Frontal cortex (tissue), 4 donors: ENCODE measurements around the gene GNE. TPM values are rescaled to one million over a fixed set of nuclear protein-coding genes. Genes with fewer than 3 reads are reported as not detected.
"Not testable (repeated sequence)": the region's sequence is repeated elsewhere in the genome, so short reads cannot be mapped to it uniquely, and the experiment has no call there.

ENCODE experiments used
- DNase-seq, 2 donors: peaks; one replicate each; pipeline ENCODE4 v3.0.0; 2012; ENCODE audit warnings: low spot score in 2 of 2
- FAIRE-seq: peaks from 2 replicates; lab custom pipeline; 2012; peaks lifted over from hg19 to GRCh38; lab: Jason Lieb, UNC
- total RNA-seq: library from RNA; depleted of rRNA; stranded (reverse); fragments of >200 nt; gene quantifications from one replicate; pipeline ENCODE4 v1.2.3, GENCODE V29; 2014
- donor health status: control.
- donor health status: control.
- donor health status: control.

The GNE gene, protein sequence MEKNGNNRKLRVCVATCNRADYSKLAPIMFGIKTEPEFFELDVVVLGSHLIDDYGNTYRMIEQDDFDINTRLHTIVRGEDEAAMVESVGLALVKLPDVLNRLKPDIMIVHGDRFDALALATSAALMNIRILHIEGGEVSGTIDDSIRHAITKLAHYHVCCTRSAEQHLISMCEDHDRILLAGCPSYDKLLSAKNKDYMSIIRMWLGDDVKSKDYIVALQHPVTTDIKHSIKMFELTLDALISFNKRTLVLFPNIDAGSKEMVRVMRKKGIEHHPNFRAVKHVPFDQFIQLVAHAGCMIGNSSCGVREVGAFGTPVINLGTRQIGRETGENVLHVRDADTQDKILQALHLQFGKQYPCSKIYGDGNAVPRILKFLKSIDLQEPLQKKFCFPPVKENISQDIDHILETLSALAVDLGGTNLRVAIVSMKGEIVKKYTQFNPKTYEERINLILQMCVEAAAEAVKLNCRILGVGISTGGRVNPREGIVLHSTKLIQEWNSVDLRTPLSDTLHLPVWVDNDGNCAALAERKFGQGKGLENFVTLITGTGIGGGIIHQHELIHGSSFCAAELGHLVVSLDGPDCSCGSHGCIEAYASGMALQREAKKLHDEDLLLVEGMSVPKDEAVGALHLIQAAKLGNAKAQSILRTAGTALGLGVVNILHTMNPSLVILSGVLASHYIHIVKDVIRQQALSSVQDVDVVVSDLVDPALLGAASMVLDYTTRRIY
- total RNA-seq = 45.2 TPM

DNA sequence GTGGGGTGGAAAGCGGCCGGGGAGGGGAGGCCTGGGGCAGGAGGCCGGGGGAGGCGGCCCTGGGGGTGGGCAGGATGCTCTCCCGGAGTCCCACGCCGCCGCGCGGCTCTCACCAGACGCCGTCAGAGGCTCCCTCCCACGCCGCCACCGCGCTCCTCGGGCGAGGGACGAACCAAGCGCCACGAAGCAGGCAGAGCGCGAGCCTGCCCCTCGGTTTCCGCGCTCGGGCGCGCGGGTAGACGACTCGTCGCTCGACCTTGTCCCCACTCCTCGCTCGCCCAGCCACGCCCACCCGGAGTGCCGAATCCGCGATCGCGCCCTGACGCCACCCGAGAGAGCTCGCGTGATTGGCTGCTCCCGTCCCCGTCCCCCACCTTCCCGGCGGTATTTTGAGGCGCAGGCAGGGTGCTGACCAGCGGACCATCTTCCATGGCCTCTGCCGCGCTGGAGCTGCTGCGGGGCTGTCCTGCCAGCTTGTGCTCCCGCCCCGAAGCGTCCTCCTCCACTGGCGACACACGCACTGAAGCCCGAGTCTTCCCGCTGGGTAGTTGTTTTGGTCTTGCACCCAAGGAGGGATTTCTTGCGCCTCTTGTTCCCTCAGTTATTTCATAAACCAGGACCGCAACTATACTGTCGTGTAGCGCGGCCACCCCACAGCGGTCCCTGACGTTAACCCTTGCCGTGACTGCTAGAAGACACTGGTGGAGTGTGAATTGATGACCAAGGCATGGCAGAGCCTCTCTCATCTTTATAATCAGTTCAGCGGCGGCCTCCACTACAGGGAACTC lies at the start of gene GNE:
Gene GNE, minus strand, starts transcription at position 241 of the 788 bp plus-strand sequence. CDS start 9,093 bp downstream, outside the sequence.
- no peak for FAIRE-seq

DNA sequence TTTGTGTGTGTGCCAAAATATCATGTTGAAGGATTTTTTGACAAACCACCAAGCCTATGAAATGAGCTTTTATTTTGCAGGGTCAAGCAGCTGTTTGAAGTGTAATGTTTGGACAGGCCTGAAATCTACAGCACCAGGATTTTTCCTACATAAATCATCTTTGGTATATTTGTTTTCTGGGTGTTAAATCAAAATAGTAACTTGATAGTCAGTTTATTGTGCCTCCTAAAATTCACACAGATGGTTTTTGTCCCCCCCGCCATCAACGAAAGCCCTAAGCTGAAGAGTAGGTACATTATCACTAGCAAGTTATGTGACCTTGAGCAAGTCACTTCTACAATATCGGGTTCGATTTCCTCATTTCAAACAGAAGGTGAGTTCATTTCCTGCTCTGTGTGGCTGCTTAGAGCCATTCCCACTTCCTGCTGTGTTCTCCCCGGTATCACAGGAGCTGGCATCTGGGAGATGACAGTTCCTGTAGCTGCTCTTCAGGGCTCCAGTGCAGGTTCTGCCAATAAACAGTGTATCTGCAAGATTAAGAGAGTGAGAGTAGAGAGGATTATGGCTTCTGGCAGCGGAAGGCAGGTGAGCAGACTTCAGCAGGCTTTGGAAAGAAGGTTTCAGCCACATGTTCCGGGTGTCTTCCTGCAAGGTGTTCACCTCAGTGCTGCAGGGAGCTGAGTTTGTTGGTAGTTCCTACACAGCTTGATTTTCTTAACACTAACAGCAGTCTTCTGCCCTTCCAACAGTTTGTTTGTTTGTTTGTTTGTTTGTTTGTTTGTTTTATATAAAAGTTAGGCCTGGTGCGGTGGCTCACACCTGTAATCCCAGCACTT lies 48.4 kb upstream of the GNE start:
- FAIRE-seq (no peak), DNase-seq (no peak)

More for the DNA sequence above, at the start of gene GNE:
- peak; percentile 89 to 92 for DNase-seq

DNA sequence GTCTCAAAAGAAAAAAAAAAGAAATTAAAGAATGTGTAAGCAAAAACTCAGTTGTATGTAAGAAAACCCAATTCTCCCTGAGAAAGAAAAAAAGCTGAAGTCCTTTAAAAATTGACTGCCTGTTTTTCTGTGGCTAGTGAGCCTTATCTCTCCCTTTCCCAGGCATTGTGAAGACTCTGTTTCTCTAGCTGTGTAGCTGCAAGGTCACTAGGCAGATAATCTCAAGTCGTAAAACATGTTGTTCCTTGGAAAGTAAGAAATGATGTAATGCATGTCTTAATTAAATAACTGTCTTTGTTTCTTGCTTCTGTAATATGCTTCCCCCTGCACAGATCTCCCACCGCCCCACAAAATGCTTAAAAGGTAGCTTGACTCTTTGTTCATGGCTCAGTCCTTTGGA lies 46.1 kb upstream of the GNE start:
- FAIRE-seq, DNase-seq: not testable (repeated sequence)

- no peak for FAIRE-seq
- no peak for DNase-seq
These were observed 43.0 kb upstream of the GNE start for GRCh38 chr9:36301227-36301626.

DNA sequence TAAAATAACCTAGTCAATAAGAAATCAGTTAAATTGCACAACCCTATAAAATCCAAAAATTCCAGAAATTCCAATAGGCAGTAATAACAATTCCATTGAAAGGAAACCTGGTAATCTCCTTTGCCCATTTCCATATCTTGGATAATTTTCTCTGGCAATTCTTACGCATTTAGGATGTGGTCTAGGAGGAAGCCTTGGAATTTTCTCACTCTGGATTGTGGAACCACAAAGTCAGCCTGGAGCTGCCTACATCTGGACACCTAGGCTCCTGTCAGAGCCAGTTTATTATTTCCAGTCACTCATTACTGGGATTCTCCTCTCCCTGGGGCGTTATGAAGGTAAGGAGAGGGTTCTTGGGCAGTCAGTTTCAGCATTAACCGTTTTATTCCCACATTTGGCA lies 40.3 kb upstream of the GNE start:
- DNase-seq = no peak

DNA sequence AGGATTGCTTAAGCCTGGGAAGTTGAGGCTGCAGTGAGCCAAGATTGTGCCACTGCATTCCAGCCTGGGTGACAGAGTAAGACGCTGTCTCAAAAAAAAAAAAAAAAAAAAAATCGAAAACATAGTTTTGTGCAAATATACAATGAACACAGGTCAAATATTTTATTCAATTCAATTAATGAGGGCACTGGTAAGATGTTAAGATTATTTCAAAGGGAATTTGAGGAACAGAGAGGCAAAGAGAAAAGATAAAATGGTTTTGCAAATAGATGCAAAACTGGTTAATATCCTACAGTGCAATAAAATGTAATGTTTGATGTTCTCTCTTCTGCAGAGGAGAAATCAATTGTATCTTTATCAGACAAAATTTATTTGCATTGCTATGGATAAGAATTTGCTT lies 39.5 kb upstream of the GNE start:
- no peak for DNase-seq
- no peak for FAIRE-seq

More for the DNA sequence above, 40.3 kb upstream of the GNE start:
- no peak for FAIRE-seq

GRCh38 chr9:36294996-36295395 lies 36.7 kb upstream of the GNE start:
- FAIRE-seq, DNase-seq: not testable (repeated sequence)

GRCh38 chr9:36293918-36294317 lies 35.7 kb upstream of the GNE start:
- no peak for FAIRE-seq
- no peak for DNase-seq

DNA sequence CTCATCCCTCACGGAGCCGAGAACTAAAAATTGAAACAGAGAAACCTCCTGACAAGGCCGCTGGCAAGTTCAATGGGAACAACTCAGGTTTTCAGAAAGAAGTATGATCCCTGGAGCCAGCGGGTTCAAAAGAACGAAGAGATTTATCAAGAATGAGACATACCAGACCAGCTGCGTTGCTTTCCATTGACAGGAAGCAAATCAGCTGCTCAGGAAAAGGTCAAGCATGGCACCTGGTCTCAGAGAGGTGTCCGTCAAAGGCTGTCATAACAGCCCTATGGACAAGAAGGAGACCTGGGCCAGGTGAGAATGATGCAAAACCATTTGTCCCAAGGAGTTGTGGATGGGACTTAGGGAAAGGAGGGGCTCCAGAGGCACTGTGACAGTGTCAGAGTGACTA lies 34.9 kb upstream of the GNE start:
- FAIRE-seq (no peak), DNase-seq (no peak)

DNA sequence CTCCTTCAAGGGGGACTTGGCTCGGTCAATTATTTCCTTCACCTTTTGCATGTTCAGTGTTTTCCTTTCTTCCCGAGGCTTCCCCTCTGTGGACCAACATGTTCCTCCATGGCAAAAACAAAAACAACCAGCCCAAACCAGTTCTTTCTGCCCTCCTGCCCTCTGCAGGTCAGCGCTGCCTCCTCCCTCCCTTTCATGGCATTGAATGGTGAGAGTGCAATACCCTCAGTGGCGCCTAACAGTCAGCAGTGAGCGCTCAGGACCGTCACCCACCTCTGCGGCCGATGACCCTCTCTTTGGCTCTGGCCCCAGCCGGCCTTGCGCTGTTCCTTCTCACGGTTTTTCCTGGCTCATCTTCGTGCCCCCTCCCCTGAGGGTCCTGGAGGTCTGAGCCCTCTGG lies 34.4 kb upstream of the GNE start:
- no peak for FAIRE-seq
- DNase-seq = no peak

DNA sequence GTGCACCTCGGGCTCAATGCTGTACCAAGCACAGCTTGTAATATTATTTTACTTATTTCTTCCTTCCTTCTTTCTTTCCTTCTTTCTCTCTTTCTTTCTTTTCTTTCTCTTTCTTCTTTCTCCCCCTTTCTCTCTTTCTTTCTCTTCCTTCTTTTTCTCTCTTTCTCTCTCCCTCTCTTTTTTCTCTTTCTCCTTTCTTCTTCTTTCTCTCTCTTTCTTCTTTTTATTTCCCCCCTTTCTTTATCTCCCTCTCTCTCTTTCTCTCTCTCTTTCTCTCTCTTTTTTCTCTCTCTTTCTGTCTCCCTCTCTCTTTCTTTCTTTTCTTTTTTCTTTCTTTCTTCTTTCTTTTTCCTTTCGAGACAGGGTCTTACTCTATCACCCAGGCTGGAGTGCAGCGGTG lies 32.7 kb upstream of the GNE start:
- DNase-seq (no peak), FAIRE-seq (no peak)

DNA sequence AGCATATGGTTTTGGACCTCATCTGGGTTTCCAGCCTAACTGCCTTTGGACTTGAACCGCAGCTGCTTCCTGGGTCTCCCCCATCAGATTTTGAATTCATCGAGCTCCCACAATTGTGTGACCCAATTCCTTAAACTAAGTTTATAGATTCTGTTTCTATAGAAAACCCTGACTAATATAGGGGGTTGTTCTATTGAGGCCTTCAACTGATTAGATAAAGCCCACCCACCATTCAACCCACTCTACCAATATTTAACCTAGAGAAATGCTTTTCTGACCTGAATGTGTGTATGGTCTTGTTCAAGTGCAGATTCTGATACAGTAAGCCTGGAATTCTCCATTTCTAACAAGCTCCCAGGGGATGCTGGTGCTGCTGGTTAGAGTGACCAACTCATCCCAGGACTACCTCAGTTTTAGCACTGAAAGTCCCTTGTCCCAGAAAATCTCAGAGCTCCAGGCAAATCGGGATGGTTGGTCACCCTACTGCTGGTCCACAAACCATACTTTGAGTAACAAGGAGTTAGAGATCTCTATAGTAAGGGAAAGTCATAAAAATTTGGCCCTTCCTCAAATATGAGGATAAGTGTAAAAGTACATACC lies 31.7 kb upstream of the GNE start:
- FAIRE-seq (no peak), DNase-seq (no peak)

DNA sequence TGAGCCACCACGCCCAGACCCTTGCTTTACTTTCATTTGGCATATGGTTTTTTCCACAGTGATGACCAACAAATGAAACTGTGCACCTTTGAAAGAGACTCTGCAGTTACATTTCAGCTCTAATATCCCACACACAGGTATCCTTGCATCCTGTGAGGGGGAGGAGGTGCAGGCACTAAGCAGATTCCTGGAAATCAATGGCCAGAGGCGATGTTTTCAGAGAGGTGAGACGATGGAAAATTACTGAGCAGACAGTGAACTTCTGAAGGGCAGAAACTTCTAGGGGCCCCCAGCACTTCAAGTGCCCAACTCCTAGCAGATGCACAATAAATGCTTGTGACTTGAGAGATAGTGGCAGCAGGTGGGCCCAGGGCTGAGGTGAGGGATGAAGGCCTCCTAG lies 29.8 kb upstream of the GNE start:
- no peak for FAIRE-seq

DNA sequence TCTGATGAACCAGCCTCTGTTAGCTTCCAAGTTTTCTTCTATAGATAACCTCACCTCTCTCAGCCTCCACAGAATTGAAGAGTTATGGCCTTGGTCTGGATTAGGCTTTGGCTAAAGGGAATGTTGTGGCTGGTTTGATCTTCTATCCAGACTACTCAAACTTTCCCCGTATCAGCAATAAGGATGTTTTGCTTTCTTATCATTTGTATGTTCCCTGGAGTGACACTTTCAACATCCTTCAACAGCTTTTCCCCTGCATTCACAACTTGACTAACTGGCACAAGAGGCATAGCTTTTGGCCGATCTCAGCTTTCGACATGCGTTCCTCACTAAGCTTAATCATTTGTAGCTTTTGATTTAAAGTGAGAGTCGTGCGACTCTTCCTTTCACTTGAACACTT lies 28.1 kb upstream of the GNE start:
- FAIRE-seq = no peak
- DNase-seq = no peak

More for the DNA sequence above, 29.8 kb upstream of the GNE start:
- DNase-seq = no peak

- DNase-seq (no peak), FAIRE-seq (no peak)
These were observed 26.0 kb upstream of the GNE start for GRCh38 chr9:36284226-36284625.

DNA sequence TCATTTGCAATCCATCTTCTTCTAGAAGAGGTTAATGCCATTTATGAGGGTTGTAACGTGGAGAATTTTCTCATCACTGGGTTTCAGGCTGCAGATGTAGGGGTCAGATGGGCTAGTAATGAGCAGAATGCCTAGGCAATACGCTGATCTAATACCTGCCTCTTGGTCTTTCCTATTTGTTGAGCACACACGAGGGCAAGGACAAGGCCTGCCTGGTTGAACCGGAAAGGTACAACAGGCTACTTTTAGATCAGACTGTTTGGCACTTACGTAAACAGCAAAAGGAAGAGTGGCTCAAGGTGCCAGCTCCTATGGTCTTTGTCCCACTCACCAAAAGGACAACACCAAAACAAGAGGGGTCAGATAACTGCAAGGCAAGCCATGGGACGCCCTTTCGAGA lies 24.0 kb upstream of the GNE start:
- DNase-seq (no peak), FAIRE-seq (no peak)

DNA sequence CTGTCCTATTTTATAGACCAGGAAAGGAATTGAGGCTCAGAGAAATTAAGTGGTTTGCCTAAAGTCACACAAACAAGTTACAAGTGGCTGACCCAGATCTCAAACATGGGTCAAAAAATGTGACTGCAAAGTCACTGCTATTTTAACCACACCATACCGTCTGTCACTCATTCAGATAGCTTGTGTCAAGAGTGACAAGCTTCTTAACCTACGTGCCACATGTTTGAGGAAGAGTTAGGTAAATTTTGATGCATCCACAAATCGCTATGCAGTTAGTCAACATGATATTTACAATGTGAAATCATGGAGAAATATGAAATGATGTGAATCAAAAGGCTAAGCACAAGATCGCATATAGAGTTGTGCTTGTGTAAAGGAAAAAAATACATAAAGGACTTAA lies 22.7 kb upstream of the GNE start:
- FAIRE-seq = no peak
- no peak for DNase-seq

DNA sequence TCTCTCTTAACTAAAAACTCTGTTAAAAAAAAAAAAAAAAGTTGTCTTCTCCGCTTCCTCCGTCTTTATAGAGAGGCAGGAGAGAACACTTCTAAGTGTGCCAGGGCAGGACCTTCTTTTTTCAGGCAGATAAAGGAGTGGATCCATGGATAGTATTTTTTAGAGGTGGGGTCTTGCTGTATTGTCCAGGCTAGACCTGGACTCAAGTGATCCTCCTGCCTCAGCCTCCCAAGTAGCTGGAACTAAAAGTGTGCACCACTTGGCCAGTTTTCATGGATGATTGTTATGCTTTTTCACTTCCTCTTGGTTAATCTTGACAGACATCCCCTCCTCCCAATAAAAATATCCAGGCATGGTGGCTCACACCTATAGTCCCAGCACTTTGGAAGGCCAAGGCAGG lies 20.0 kb upstream of the GNE start:
- DNase-seq = no peak
- FAIRE-seq = no peak

GRCh38 chr9:36276781-36277181 lies 18.5 kb upstream of the GNE start:
- FAIRE-seq (no peak), DNase-seq (no peak)
